Raji (cell line): ENCODE data around the gene STXBP4.

Source experiments
- POLR2A ChIP-seq: IDR thresholded peaks from 2 replicates; pipeline ENCODE4 v1.6.1; 2011; ENCODE audit warnings: low read depth, low read length, control low read depth; ENCODE audit not compliant: insufficient read depth

The STXBP4 gene

GRCh38 chr17:54950116-54950515 is 18.4 kb upstream of the STXBP4 start:
- TF ChIP-seq POLR2A = no peak

GRCh38 chr17:54951286-54951685 is 17.3 kb upstream of the STXBP4 start:
- no peak for TF ChIP-seq POLR2A

- no peak for TF ChIP-seq POLR2A
Measured at GRCh38 chr17:54956791-54957190, 11.8 kb upstream of the STXBP4 start.

- TF ChIP-seq POLR2A = no peak
Measured at GRCh38 chr17:54967621-54968261, 824 bp upstream of the STXBP4 start.

- TF ChIP-seq POLR2A = no peak
Measured at GRCh38 chr17:54968988-54969332, 395 bp downstream of the STXBP4 start.

GRCh38 chr17:54969658-54970572 is 1.4 kb downstream of the STXBP4 start:
- no peak for TF ChIP-seq POLR2A

- TF ChIP-seq POLR2A = no peak
Measured at GRCh38 chr17:54971147-54971546, 2.6 kb downstream of the STXBP4 start.

- TF ChIP-seq POLR2A = no peak
Measured at GRCh38 chr17:54971901-54972300, 3.3 kb downstream of the STXBP4 start.

GRCh38 chr17:54972406-54973138 is 4.0 kb downstream of the STXBP4 start:
- no peak for TF ChIP-seq POLR2A

GRCh38 chr17:54974759-54975158 is 6.2 kb downstream of the STXBP4 start:
- no peak for TF ChIP-seq POLR2A

GRCh38 chr17:54976316-54976715 is 7.8 kb downstream of the STXBP4 start:
- no peak for TF ChIP-seq POLR2A

GRCh38 chr17:54977744-54978143 is 9.2 kb downstream of the STXBP4 start:
- TF ChIP-seq POLR2A = no peak

GRCh38 chr17:54979657-54980056 is 11.1 kb downstream of the STXBP4 start:
- TF ChIP-seq POLR2A = no peak

GRCh38 chr17:54980375-54980774 is 11.8 kb downstream of the STXBP4 start:
- no peak for TF ChIP-seq POLR2A

- TF ChIP-seq POLR2A = no peak
Measured at GRCh38 chr17:54982399-54982798, 13.8 kb downstream of the STXBP4 start.

- TF ChIP-seq POLR2A = no peak
Measured at GRCh38 chr17:54983260-54983659, 14.7 kb downstream of the STXBP4 start.
